Cardiac muscle cell (in vitro differentiated cells and primary cell): Measurements from ENCODE around the gene ECSIT. TPM values are rescaled to one million over a fixed set of nuclear protein-coding genes. Genes with fewer than 3 reads are reported as not detected.

Source experiments
- DNase-seq, 2 donors: peaks; one replicate each; pipeline versions ENCODE4 v3.0.0 to v3.0.0-alpha.2; 2010 to 2017; ENCODE audit warnings: low read depth in 1 of 2, low spot score in 1 of 2
- H3K27ac ChIP-seq: fragments of 200-600 bp; sonication (generic); 2 replicates; pipeline ENCODE4 v1.5.1; 2016
- H3K27me3 ChIP-seq: fragments of 200-600 bp; sonication (generic); 2 replicates; pipeline ENCODE4 v1.6.0; 2016; ENCODE audit warnings: control low read depth
- H3K36me3 ChIP-seq: fragments of 200-600 bp; sonication (generic); 2 replicates; pipeline ENCODE4 v1.5.1; 2016; ENCODE audit warnings: control low read depth
- H3K4me1 ChIP-seq: fragments of 200-600 bp; sonication (generic); 2 replicates; pipeline ENCODE4 v1.8.1; 2017; ENCODE audit warnings: low read depth, mild to moderate bottlenecking, mixed run types
- H3K4me3 ChIP-seq: fragments of 200-600 bp; sonication (generic); 2 replicates; pipeline ENCODE4 v1.5.1; 2016; ENCODE audit warnings: mild to moderate bottlenecking
- H3K9me3 ChIP-seq: fragments of 200-600 bp; sonication (generic); 2 replicates; pipeline ENCODE4 v1.5.1; 2017; ENCODE audit warnings: low read depth, mild to moderate bottlenecking, control low read depth
- CTCF ChIP-seq: IDR thresholded peaks from 2 replicates; pipeline ENCODE4 v1.5.1; 2012; ENCODE audit warnings: low read depth, mild to moderate bottlenecking, low read length
- polyA plus RNA-seq: library from polyadenylated mRNA; unstranded; fragments of >200 nt; fragmentation: Nextera tagmentation; extraction: Ambion mirVana; gene quantifications from 2 replicates; pipeline ENCODE4 v1.2.1, GENCODE V29; 2016
- total RNA-seq: library from RNA; depleted of rRNA; stranded (reverse); fragments of >200 nt; gene quantifications from 2 replicates; pipeline ENCODE4 v1.2.3, GENCODE V29; 2016

The ECSIT gene
- total and polyA plus RNA-seq, 2 experiments from 2014 or later = 64.0 to 91.3 TPM

- no peak overlapping the region for H3K27ac ChIP-seq
- peaks cover 1% of the 10 kb centered on the region for H3K4me1 ChIP-seq
- no peaks in the 10 kb centered on the region for H3K9me3 ChIP-seq
- H3K27me3 ChIP-seq = no peaks in the 10 kb centered on the region
- no peak for TF ChIP-seq CTCF
- H3K36me3 ChIP-seq = peaks cover 12% of the 10 kb centered on the region
- no peak overlapping the region for H3K4me3 ChIP-seq
- no peak for DNase-seq
Measured at GRCh38 chr19:11494634-11495285, 34.2 kb downstream of the ECSIT start.

- no peak for DNase-seq
- H3K27ac ChIP-seq = no peak overlapping the region
- no peaks in the 10 kb centered on the region for H3K4me1 ChIP-seq
- peaks cover 11% of the 10 kb centered on the region for H3K36me3 ChIP-seq
- no peaks in the 10 kb centered on the region for H3K9me3 ChIP-seq
- no peak for TF ChIP-seq CTCF
- H3K27me3 ChIP-seq = no peaks in the 10 kb centered on the region
- H3K4me3 ChIP-seq = no peak overlapping the region
Measured at GRCh38 chr19:11489378-11489777, 39.6 kb downstream of the ECSIT start.

- H3K27me3 ChIP-seq = peaks cover 13% of the 10 kb centered on the region
Measured at GRCh38 chr19:11486661-11487503, 42.1 kb downstream of the ECSIT start.

GRCh38 chr19:11485245-11485837, 43.6 kb downstream of the ECSIT start:
- H3K9me3 ChIP-seq = no peaks in the 10 kb centered on the region
- DNase-seq = no peak
- no peak overlapping the region for H3K4me3 ChIP-seq
- TF ChIP-seq CTCF = no peak
- peaks cover 3% of the 10 kb centered on the region for H3K36me3 ChIP-seq
- peaks cover 28% of the 10 kb centered on the region for H3K27me3 ChIP-seq
- H3K4me1 ChIP-seq = peaks cover 3% of the 10 kb centered on the region
- H3K27ac ChIP-seq = no peak overlapping the region

More at GRCh38 chr19:11486661-11487503, 42.1 kb downstream of the ECSIT start:
- peaks cover 3% of the 10 kb centered on the region for H3K4me1 ChIP-seq
- TF ChIP-seq CTCF = no peak
- DNase-seq = no peak
- H3K27ac ChIP-seq = no peak overlapping the region
- H3K4me3 ChIP-seq = no peak overlapping the region
- peaks cover 8% of the 10 kb centered on the region for H3K36me3 ChIP-seq
- H3K9me3 ChIP-seq = no peaks in the 10 kb centered on the region

GRCh38 chr19:11483366-11484111, 45.4 kb downstream of the ECSIT start:
- H3K27me3 ChIP-seq = peaks cover 46% of the 10 kb centered on the region
- H3K9me3 ChIP-seq = no peaks in the 10 kb centered on the region
- no peak for TF ChIP-seq CTCF
- H3K4me3 ChIP-seq = no peak overlapping the region
- no peaks in the 10 kb centered on the region for H3K36me3 ChIP-seq
- no peak overlapping the region for H3K27ac ChIP-seq
- DNase-seq = no peak
- H3K4me1 ChIP-seq = peaks cover 3% of the 10 kb centered on the region
